ENCODE data around the gene IL26. TPM values are rescaled to one million over a fixed set of nuclear protein-coding genes. Genes with fewer than 3 reads are reported as not detected.
"Not testable (repeated sequence)": the region's sequence is repeated elsewhere in the genome, so short reads cannot be mapped to it uniquely, and the experiment has no call there.

Gene IL26
- total RNA-seq, 2 experiments from 2014 or later = 2.3 to 3.3 TPM

GRCh38 chr12:68180792-68181744 is 44.5 kb downstream of the IL26 start:
- peaks cover 9% of the 10 kb centered on the region for H3K27me3 Mint-ChIP-seq
- peaks cover 50% of the 10 kb centered on the region for H3K4me1 Mint-ChIP-seq
- H3K27ac Mint-ChIP-seq = peak overlapping the region; percentile 74
- H3K36me3 Mint-ChIP-seq (ENCODE audit: low read depth) = peaks cover 4% of the 10 kb centered on the region
- DNase-seq = peak; percentile 59
- ChIA-PET POLR2A (interaction anchor here (0.6 to 3.4 kb wide), 16 partner anchors 9 to 911 kb away, joined by 3 to 14 read pairs (median 4); partner anchors contain the start of genes IFNG and MDM2), CTCF (interaction anchor here (0.6 to 2.1 kb wide), 11 partner anchors 8 to 282 kb away, joined by 3 to 11 read pairs (median 5); no protein-coding TSS in a partner anchor)
- no peak overlapping the region for H3K4me3 Mint-ChIP-seq
- H3K9me3 Mint-ChIP-seq = peaks cover 4% of the 10 kb centered on the region

DNA sequence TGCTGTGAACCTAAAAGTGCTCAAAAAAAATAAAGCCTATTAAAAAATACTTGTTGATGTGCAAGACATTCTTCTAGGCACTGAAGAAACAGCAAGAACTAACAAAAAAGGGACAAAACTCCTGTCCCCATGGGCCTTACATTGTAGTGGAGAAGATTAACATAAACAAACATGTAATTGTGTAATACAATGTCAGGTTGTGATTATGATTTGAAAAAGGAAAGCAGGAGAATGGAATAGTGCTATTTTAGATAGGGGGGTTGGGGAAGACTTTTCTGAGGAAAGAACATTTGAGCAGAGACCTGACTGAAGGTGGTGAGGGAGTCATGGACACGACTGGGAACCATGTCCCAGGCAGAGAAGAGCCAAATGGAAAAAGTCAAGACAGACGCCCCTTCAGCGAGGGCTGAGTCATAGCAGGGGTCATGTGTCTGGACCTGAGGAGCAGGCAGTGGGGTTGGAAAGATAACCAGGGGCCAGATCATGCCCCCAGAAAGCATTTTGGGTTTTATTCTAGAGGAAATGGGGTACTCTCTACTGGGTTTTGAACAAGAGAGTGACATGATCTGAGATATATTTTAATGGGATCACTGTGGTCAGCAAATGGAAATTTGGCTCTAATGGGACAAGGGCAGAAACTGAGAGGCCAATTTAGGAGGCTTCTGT is 46.7 kb downstream of the IL26 start:
- peaks cover 1% of the 10 kb centered on the region for H3K27me3 Mint-ChIP-seq
- H3K9me3 Mint-ChIP-seq = peaks cover 7% of the 10 kb centered on the region
- no peak overlapping the region for H3K4me3 Mint-ChIP-seq
- ChIA-PET POLR2A (interaction anchor here (0.8 to 3.4 kb wide), 2 partner anchors 13 to 59 kb away, joined by 3 to 14 read pairs; no protein-coding TSS in a partner anchor), CTCF (interaction anchor here (1.4 to 2.0 kb wide), 2 partner anchors 10 to 59 kb away, joined by 4 to 5 read pairs; no protein-coding TSS in a partner anchor)
- H3K36me3 Mint-ChIP-seq (ENCODE audit: low read depth) = peaks cover 4% of the 10 kb centered on the region
- H3K27ac Mint-ChIP-seq = no peak overlapping the region
- peaks cover 67% of the 10 kb centered on the region for H3K4me1 Mint-ChIP-seq
- DNase-seq = no peak

GRCh38 chr12:68178184-68178583 is 47.4 kb downstream of the IL26 start:
- no peak overlapping the region for H3K27ac Mint-ChIP-seq
- peaks cover 67% of the 10 kb centered on the region for H3K4me1 Mint-ChIP-seq
- H3K4me3 Mint-ChIP-seq = no peak overlapping the region
- POLR2A ChIA-PET = interaction anchor here (2.8 kb wide), 1 partner anchor 59 kb away, joined by 12 read pairs; no protein-coding TSS in a partner anchor
- peaks cover 7% of the 10 kb centered on the region for H3K9me3 Mint-ChIP-seq
- DNase-seq = no peak
- CTCF ChIA-PET = interaction anchor here (2.5 kb wide), 1 partner anchor 21 kb away, joined by 16 read pairs; no protein-coding TSS in a partner anchor
- H3K27me3 Mint-ChIP-seq = no peaks in the 10 kb centered on the region
- H3K36me3 Mint-ChIP-seq (ENCODE audit: low read depth) = peaks cover 4% of the 10 kb centered on the region

GRCh38 chr12:68177562-68177961 is 48.0 kb downstream of the IL26 start:
- Mint-ChIP-seq H3K36me3 (ENCODE audit: low read depth) (peaks cover 4% of the 10 kb centered on the region), H3K27me3 (no peaks in the 10 kb centered on the region), H3K27ac (no peak overlapping the region), H3K4me1 (peaks cover 67% of the 10 kb centered on the region), H3K4me3 (no peak overlapping the region), H3K9me3 (peaks cover 7% of the 10 kb centered on the region)
- ChIA-PET POLR2A (interaction anchor here (0.5 to 2.8 kb wide), 4 partner anchors 12 to 159 kb away, joined by 3 to 12 read pairs (median 6); no protein-coding TSS in a partner anchor), CTCF (interaction anchor here (1.9 to 2.5 kb wide), 2 partner anchors 20 to 21 kb away, joined by 6 to 16 read pairs; no protein-coding TSS in a partner anchor)
- no peak for DNase-seq

DNA sequence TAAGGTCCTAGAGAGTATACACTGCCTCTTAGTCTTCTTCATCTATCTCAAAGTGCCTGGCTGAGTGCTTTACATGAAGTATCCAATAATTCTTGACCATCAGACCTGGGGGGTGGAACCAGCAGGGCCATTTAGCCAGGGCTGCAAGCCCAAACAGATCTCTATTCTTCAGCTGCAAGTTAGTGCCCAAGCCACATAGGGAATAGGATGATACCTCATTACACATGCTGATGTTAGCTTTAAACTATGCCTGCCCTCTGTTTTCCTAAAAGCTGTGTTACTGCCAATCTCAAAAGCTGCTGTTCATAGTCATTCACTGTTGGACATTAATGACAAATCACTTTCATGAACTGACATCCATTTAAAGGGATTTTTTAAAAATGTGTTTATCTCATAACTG is 49.4 kb downstream of the IL26 start:
- Mint-ChIP-seq H3K27ac (peak overlapping the region; percentile 42), H3K36me3 (ENCODE audit: low read depth) (peaks cover 4% of the 10 kb centered on the region), H3K4me3 (no peak overlapping the region), H3K27me3 (no peaks in the 10 kb centered on the region), H3K9me3 (peaks cover 7% of the 10 kb centered on the region), H3K4me1 (peaks cover 61% of the 10 kb centered on the region)
- CTCF ChIA-PET = interaction anchor here (0.8 to 2.5 kb wide), 5 partner anchors 13 to 135 kb away, joined by 3 to 16 read pairs (median 6); no protein-coding TSS in a partner anchor
- POLR2A ChIA-PET = interaction anchor here (0.7 to 2.8 kb wide), 6 partner anchors 14 to 57 kb away, joined by 4 to 12 read pairs (median 5); no protein-coding TSS in a partner anchor
- no peak for DNase-seq

GRCh38 chr12:68175557-68176061 is 50.0 kb downstream of the IL26 start:
- H3K4me1 Mint-ChIP-seq = peaks cover 54% of the 10 kb centered on the region
- peak overlapping the region; percentile 42 for H3K27ac Mint-ChIP-seq
- H3K4me3 Mint-ChIP-seq = peak overlapping the region; percentile 19
- peaks cover 4% of the 10 kb centered on the region for H3K36me3 Mint-ChIP-seq (ENCODE audit: low read depth)
- CTCF ChIA-PET = interaction anchor here (0.8 to 2.5 kb wide), 4 partner anchors 13 to 135 kb away, joined by 4 to 16 read pairs (median 6); no protein-coding TSS in a partner anchor
- H3K27me3 Mint-ChIP-seq = no peaks in the 10 kb centered on the region
- POLR2A ChIA-PET = interaction anchor here (0.7 to 2.8 kb wide), 6 partner anchors 14 to 56 kb away, joined by 4 to 12 read pairs (median 5); no protein-coding TSS in a partner anchor
- H3K9me3 Mint-ChIP-seq = peaks cover 7% of the 10 kb centered on the region
- DNase-seq = peak; percentile 67

DNA sequence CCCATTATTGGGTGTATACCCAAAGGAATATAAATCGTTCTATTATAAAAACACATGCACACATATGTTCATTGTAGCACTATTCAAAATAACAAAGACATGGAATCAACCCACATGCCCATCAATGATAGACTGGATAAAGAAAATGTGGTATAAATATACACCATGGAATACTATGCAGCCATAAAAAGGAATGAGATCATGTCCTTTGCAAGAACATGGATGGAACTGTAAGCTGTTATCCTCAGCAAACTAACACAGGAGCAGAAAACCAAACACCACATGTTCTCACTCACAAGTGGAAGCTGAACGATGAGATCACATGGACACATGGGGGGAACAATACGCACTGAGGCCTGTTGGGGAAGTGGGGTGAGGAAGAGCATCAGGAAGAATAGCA is 50.8 kb downstream of the IL26 start:
- H3K36me3 Mint-ChIP-seq (ENCODE audit: low read depth); H3K9me3 Mint-ChIP-seq; H3K4me3 Mint-ChIP-seq; DNase-seq; H3K27me3 Mint-ChIP-seq; POLR2A ChIA-PET; CTCF ChIA-PET: not testable (repeated sequence)
- H3K27ac Mint-ChIP-seq = peak overlapping the region; percentile 41
- peaks cover 49% of the 10 kb centered on the region for H3K4me1 Mint-ChIP-seq

GRCh38 chr12:68173792-68174191 is 51.8 kb downstream of the IL26 start:
- POLR2A ChIA-PET = no interaction called here
- CTCF ChIA-PET = interaction anchor here (0.7 to 2.5 kb wide), 3 partner anchors 15 to 133 kb away, joined by 4 to 13 read pairs (median 4); partner anchors contain the start of gene IFNG
- H3K4me1 Mint-ChIP-seq = peaks cover 43% of the 10 kb centered on the region

GRCh38 chr12:68170726-68171125 is 54.9 kb downstream of the IL26 start:
- no peaks in the 10 kb centered on the region for H3K27me3 Mint-ChIP-seq
- no peak for DNase-seq
- ChIA-PET CTCF (interaction anchor here (0.6 to 1.3 kb wide), 3 partner anchors 10 to 130 kb away, joined by 3 to 4 read pairs (median 4); partner anchors contain the start of gene IFNG), POLR2A (no interaction called here)
- H3K27ac Mint-ChIP-seq = no peak overlapping the region
- peaks cover 3% of the 10 kb centered on the region for H3K9me3 Mint-ChIP-seq
- no peak overlapping the region for H3K4me3 Mint-ChIP-seq
- H3K4me1 Mint-ChIP-seq = peaks cover 13% of the 10 kb centered on the region
- no peaks in the 10 kb centered on the region for H3K36me3 Mint-ChIP-seq (ENCODE audit: low read depth)

More at GRCh38 chr12:68173792-68174191, 51.8 kb downstream of the IL26 start:
- peaks cover 5% of the 10 kb centered on the region for H3K9me3 Mint-ChIP-seq
- no peak for DNase-seq
- H3K36me3 Mint-ChIP-seq (ENCODE audit: low read depth) = peaks cover 1% of the 10 kb centered on the region
- no peak overlapping the region for H3K27ac Mint-ChIP-seq
- no peak overlapping the region for H3K4me3 Mint-ChIP-seq
- no peaks in the 10 kb centered on the region for H3K27me3 Mint-ChIP-seq

DNA sequence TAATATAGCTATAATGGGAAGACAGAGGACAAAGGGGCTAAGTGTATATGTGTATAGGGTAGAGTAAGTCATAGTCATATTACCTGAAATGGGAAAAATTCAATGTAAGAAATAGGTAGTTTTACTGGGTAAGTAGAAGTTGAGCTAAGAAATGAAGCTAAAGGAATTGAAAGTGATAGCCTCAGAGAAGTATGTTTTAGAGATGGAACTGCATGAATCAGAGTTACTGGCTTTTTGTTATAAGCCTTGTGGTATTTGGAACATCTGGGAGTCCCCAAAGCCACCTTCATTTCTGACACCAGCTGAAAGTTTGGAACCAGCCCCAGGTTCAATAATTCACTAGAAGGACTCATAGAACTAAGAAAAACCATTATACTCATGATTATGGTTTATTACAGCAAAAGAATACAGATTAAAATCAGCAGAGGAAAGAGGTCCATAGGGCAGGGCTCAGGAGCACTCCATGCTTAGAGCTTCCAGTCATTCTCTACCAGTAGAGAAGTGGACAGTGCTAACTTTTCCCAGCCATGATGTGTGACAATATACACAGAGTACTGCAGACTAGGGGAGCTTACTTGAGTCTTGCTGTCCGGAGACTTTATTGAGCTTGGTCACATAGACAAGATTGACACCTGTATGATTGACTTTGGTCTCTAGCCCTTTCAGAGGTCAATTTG is 56.3 kb downstream of the IL26 start:
- ChIA-PET POLR2A (no interaction called here), CTCF (interaction anchor here (1.1 to 1.2 kb wide), 2 partner anchors 55 to 129 kb away, joined by 4 to 5 read pairs; no protein-coding TSS in a partner anchor)
- Mint-ChIP-seq H3K27ac (no peak overlapping the region), H3K9me3 (peaks cover 2% of the 10 kb centered on the region), H3K4me3 (no peak overlapping the region), H3K36me3 (ENCODE audit: low read depth) (no peaks in the 10 kb centered on the region), H3K4me1 (peaks cover 3% of the 10 kb centered on the region), H3K27me3 (peaks cover 2% of the 10 kb centered on the region)
- no peak for DNase-seq

GRCh38 chr12:68166317-68166831 is 59.2 kb downstream of the IL26 start:
- no peak for DNase-seq
- Mint-ChIP-seq H3K9me3 (no peaks in the 10 kb centered on the region), H3K27me3 (peaks cover 2% of the 10 kb centered on the region), H3K4me3 (no peak overlapping the region), H3K27ac (no peak overlapping the region), H3K4me1 (peaks cover 22% of the 10 kb centered on the region), H3K36me3 (ENCODE audit: low read depth) (no peaks in the 10 kb centered on the region)
- ChIA-PET POLR2A (no interaction called here), CTCF (interaction anchor here (1.4 kb wide), 1 partner anchor 126 kb away, joined by 5 read pairs; no protein-coding TSS in a partner anchor)
